ENCODE data around the gene AFF1.

Gene AFF1

GRCh38 chr4:86909546-86910295, 25.1 kb upstream of the AFF1 start:
- H3K36me3 ChIP-seq (ENCODE audit: control insufficient read depth, insufficient read depth, low read length) = no peaks in the 10 kb centered on the region
- H3K27me3 ChIP-seq (ENCODE audit: control insufficient read depth, insufficient read depth, low read length) = peaks cover under 1% of the 10 kb centered on the region
- H3K9ac ChIP-seq (ENCODE audit: low read depth, low read length) = no peak overlapping the region
- H3K4me1 ChIP-seq (ENCODE audit: control insufficient read depth, insufficient read depth, low read length) = no peaks in the 10 kb centered on the region
- H3K9me3 ChIP-seq (ENCODE audit: control insufficient read depth, insufficient read depth, low read length) = no peaks in the 10 kb centered on the region
- no peak overlapping the region for H3K4me3 ChIP-seq (ENCODE audit: low read depth, low read length)

DNA sequence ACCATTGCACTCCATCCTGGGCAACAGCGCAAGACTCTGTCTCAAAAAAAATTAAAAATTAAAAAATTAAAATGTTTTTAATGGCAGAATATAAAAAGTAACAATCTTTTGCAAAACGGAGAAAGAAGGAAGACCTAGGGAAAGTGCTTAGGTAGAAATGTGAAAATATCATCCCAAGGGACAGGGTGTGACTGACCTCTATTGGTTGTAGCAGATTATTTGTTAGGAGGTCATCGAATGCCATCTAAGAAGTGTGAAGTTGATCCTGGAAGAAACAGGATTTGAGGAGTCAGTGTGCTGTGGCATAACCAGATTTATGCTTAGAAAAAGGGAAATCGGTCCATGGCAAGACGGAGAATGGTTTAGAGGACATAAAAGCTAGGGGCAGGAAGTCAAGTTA, 24.4 kb upstream of the AFF1 start:
- no peak overlapping the region for H3K9ac ChIP-seq (ENCODE audit: low read depth, low read length)
- H3K27me3 ChIP-seq (ENCODE audit: control insufficient read depth, insufficient read depth, low read length) = no peaks in the 10 kb centered on the region
- H3K4me3 ChIP-seq (ENCODE audit: low read depth, low read length) = no peak overlapping the region
- no peaks in the 10 kb centered on the region for H3K36me3 ChIP-seq (ENCODE audit: control insufficient read depth, insufficient read depth, low read length)
- H3K4me1 ChIP-seq (ENCODE audit: control insufficient read depth, insufficient read depth, low read length) = no peaks in the 10 kb centered on the region
- no peaks in the 10 kb centered on the region for H3K9me3 ChIP-seq (ENCODE audit: control insufficient read depth, insufficient read depth, low read length)

DNA sequence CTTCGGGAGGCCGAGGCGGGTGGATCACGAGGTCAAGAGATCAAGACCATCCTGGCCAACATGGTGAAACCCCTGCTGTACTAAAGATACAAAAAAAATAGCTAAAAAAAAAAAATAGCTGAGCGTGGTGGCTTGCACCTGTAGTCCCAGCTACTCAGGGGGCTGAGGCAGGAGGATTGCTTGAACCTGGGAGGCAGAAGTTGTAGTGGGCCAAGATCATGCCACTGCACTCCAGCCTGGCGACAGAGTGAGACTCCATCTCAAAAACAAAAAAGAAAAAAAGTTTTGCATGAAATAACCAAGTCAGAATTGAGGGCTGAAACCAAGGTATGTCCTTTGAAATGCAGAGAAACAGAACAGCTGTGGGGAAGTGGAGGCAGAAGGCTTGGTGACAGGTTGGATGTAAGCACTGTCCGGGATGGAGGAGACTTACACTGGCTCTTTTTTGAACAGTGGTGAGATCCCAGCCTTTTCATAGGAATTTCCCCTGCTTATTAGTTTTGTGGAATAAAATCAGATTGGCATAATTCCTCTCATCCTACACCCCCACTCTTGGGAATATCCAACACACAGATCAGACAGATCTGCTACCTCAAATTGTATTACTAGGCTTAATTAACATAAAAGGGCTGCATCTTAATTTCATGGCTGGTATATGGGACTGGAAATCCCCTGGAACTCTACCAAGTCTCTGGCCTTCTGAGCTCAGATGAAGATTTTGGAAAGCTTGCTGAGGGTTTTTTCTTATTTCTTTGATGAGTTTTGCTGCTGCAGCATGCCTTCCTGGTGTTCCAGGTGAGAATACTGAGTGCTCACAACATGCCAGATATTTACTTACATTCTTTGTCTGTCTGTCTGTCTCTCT, 23.8 kb upstream of the AFF1 start:
- no peak overlapping the region for H3K9ac ChIP-seq (ENCODE audit: low read depth, low read length)
- H3K4me3 ChIP-seq (ENCODE audit: low read depth, low read length) = no peak overlapping the region
- no peaks in the 10 kb centered on the region for H3K4me1 ChIP-seq (ENCODE audit: control insufficient read depth, insufficient read depth, low read length)
- no peaks in the 10 kb centered on the region for H3K9me3 ChIP-seq (ENCODE audit: control insufficient read depth, insufficient read depth, low read length)
- H3K36me3 ChIP-seq (ENCODE audit: control insufficient read depth, insufficient read depth, low read length) = no peaks in the 10 kb centered on the region
- no peaks in the 10 kb centered on the region for H3K27me3 ChIP-seq (ENCODE audit: control insufficient read depth, insufficient read depth, low read length)

DNA sequence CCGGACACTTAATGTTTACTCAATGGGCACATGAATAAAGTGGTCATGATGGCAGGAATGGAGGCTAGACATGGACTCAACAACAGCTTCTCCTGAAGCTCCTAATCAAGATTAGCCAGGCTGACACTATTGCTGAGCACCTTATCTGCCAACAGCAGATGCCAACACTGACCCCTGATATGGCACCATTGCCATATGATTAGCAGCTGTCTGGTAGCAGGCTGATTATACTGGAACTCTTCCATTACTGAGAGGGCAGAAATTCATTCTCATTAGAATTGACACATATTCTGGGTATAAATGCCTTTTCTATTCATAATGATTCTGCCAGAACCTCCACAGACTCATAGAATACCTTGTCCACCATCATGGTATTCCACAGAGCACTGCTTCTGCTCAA, 18.4 kb upstream of the AFF1 start:
- no peaks in the 10 kb centered on the region for H3K4me1 ChIP-seq (ENCODE audit: control insufficient read depth, insufficient read depth, low read length)
- no peaks in the 10 kb centered on the region for H3K36me3 ChIP-seq (ENCODE audit: control insufficient read depth, insufficient read depth, low read length)
- H3K27me3 ChIP-seq (ENCODE audit: control insufficient read depth, insufficient read depth, low read length) = no peaks in the 10 kb centered on the region
- no peak overlapping the region for H3K4me3 ChIP-seq (ENCODE audit: low read depth, low read length)
- H3K9me3 ChIP-seq (ENCODE audit: control insufficient read depth, insufficient read depth, low read length) = no peaks in the 10 kb centered on the region
- no peak overlapping the region for H3K9ac ChIP-seq (ENCODE audit: low read depth, low read length)

DNA sequence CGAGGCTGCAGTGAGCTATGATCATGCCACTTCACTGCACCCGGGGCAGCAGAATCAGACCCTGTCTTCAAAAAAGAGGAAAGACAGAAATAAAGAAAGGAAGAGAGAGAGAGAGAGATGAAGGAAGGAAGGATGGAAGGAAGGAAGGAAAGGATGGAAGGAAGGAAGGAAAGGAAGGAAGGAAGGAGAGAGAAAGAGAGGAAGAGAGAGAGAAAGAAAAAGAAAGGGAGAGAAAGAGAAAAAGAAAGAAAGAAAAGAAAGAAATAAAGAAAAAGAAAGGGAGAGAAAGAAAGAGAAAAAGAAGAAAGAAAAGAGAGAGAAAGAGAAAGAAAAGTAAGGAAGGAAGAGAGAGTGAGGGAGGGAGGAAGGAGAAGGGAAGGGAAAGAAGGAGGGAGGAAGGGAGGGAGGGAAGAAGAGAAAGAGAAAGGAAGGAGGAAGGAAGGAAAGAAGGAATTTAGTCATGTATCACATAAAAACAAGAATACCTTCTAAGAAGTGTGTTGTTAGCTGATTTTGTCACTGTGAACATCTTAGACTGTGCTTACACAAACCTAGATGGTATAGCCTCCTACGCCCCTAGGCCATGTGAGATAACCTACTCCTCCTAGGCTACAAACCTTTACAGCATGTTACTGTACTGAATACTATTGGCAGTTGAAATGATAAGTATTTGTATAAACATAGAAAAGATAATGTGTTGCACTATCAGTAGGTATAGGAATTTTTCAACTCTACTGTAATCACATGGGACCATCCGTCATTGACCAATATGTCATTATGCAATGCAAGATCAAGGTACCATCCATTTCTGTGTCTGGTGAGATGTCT, 17.4 kb upstream of the AFF1 start:
- Histone ChIP-seq H3K9ac (ENCODE audit: low read depth, low read length) (no peak overlapping the region), H3K36me3 (ENCODE audit: control insufficient read depth, insufficient read depth, low read length) (no peaks in the 10 kb centered on the region), H3K4me3 (ENCODE audit: low read depth, low read length) (no peak overlapping the region)

GRCh38 chr4:86918539-86919072, 16.2 kb upstream of the AFF1 start:
- H3K4me1 ChIP-seq (ENCODE audit: control insufficient read depth, insufficient read depth, low read length) = peaks cover 3% of the 10 kb centered on the region
- H3K4me3 ChIP-seq (ENCODE audit: low read depth, low read length) = no peak overlapping the region
- no peaks in the 10 kb centered on the region for H3K27me3 ChIP-seq (ENCODE audit: control insufficient read depth, insufficient read depth, low read length)
- H3K36me3 ChIP-seq (ENCODE audit: control insufficient read depth, insufficient read depth, low read length) = no peaks in the 10 kb centered on the region
- H3K9ac ChIP-seq (ENCODE audit: low read depth, low read length) = no peak overlapping the region
- no peaks in the 10 kb centered on the region for H3K9me3 ChIP-seq (ENCODE audit: control insufficient read depth, insufficient read depth, low read length)

More for the DNA sequence above, 17.4 kb upstream of the AFF1 start:
- no peaks in the 10 kb centered on the region for H3K4me1 ChIP-seq (ENCODE audit: control insufficient read depth, insufficient read depth, low read length)
- H3K9me3 ChIP-seq (ENCODE audit: control insufficient read depth, insufficient read depth, low read length) = no peaks in the 10 kb centered on the region
- no peaks in the 10 kb centered on the region for H3K27me3 ChIP-seq (ENCODE audit: control insufficient read depth, insufficient read depth, low read length)

DNA sequence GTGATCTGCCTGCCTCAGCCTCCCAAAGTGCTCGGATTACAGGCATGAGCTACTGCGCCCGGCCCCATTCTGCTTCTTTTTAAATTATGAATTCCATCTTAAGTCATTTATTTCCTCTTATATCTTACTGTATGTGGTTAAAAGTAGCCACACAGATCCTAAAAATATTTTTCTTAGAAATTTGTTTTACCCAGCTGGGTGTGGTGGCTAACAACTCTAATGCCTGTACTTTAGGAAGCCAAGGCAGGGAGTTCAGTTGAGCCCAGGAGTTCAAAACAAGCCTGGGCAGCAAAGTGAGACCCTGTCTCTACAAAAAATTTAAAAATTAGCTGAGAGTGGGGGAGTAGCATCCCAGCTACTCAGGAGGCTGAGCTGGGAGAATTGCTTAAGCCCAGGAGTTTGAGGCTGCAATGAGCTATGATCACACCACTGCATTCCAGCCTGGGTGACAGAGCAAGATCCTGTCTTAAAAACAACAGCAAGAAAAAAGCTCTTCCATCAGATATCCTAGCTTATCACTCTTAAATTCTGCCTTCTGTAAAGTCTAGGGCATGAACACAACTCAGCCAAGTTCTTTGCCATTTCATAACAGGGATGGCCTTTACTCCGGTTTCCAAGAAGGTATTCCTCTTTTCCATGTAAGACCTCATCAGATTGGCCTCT, 15.1 kb upstream of the AFF1 start:
- no peaks in the 10 kb centered on the region for H3K9me3 ChIP-seq (ENCODE audit: control insufficient read depth, insufficient read depth, low read length)
- peaks cover 3% of the 10 kb centered on the region for H3K4me1 ChIP-seq (ENCODE audit: control insufficient read depth, insufficient read depth, low read length)
- H3K36me3 ChIP-seq (ENCODE audit: control insufficient read depth, insufficient read depth, low read length) = no peaks in the 10 kb centered on the region
- H3K27me3 ChIP-seq (ENCODE audit: control insufficient read depth, insufficient read depth, low read length) = no peaks in the 10 kb centered on the region
- no peak overlapping the region for H3K4me3 ChIP-seq (ENCODE audit: low read depth, low read length)
- no peak overlapping the region for H3K9ac ChIP-seq (ENCODE audit: low read depth, low read length)

GRCh38 chr4:86921608-86922252, 13.1 kb upstream of the AFF1 start:
- Histone ChIP-seq H3K4me1 (ENCODE audit: control insufficient read depth, insufficient read depth, low read length) (peaks cover 3% of the 10 kb centered on the region), H3K9ac (ENCODE audit: low read depth, low read length) (no peak overlapping the region), H3K27me3 (ENCODE audit: control insufficient read depth, insufficient read depth, low read length) (no peaks in the 10 kb centered on the region)

GRCh38 chr4:86924811-86925210, 10.0 kb upstream of the AFF1 start:
- no peaks in the 10 kb centered on the region for H3K36me3 ChIP-seq (ENCODE audit: control insufficient read depth, insufficient read depth, low read length)
- H3K9me3 ChIP-seq (ENCODE audit: control insufficient read depth, insufficient read depth, low read length) = no peaks in the 10 kb centered on the region
- H3K4me1 ChIP-seq (ENCODE audit: control insufficient read depth, insufficient read depth, low read length) = peaks cover 3% of the 10 kb centered on the region
- no peaks in the 10 kb centered on the region for H3K27me3 ChIP-seq (ENCODE audit: control insufficient read depth, insufficient read depth, low read length)
- H3K4me3 ChIP-seq (ENCODE audit: low read depth, low read length) = no peak overlapping the region
- H3K9ac ChIP-seq (ENCODE audit: low read depth, low read length) = no peak overlapping the region

More at GRCh38 chr4:86921608-86922252, 13.1 kb upstream of the AFF1 start:
- no peak overlapping the region for H3K4me3 ChIP-seq (ENCODE audit: low read depth, low read length)
- no peaks in the 10 kb centered on the region for H3K9me3 ChIP-seq (ENCODE audit: control insufficient read depth, insufficient read depth, low read length)
- no peaks in the 10 kb centered on the region for H3K36me3 ChIP-seq (ENCODE audit: control insufficient read depth, insufficient read depth, low read length)

- Histone ChIP-seq H3K36me3 (ENCODE audit: control insufficient read depth, insufficient read depth, low read length) (no peaks in the 10 kb centered on the region), H3K9ac (ENCODE audit: low read depth, low read length) (no peak overlapping the region), H3K27me3 (ENCODE audit: control insufficient read depth, insufficient read depth, low read length) (no peaks in the 10 kb centered on the region), H3K4me3 (ENCODE audit: low read depth, low read length) (no peak overlapping the region), H3K9me3 (ENCODE audit: control insufficient read depth, insufficient read depth, low read length) (no peaks in the 10 kb centered on the region), H3K4me1 (ENCODE audit: control insufficient read depth, insufficient read depth, low read length) (peaks cover 3% of the 10 kb centered on the region)
Measured at GRCh38 chr4:86926435-86927086, 8.2 kb upstream of the AFF1 start.

Data from iPS-15b (cell line).